HEK293 (cell line): ENCODE data around the gene GAREM1.

ENCODE experiments used
- CTCF ChIA-PET: fragments of 350-600 bp; formaldehyde crosslinking; extraction: SDS; loops from one replicate; lab custom pipeline; 2021; ENCODE audit warnings: antibody characterized with exemption; lab: Yijun Ruan, JAX
- POLR2A ChIA-PET: fragments of 300-600 bp; formaldehyde crosslinking; extraction: SDS; loops from one replicate; lab custom pipeline; 2020; ENCODE audit warnings: antibody characterized with exemption, inconsistent platforms; lab: Yijun Ruan, JAX
- H3K27ac ChIP-seq: fragments of 200-500 bp; sonication (Bioruptor generic); 2 replicates; pipeline ENCODE4 v1.5.1; 2014; ENCODE audit warnings: low read depth, low read length, control low read depth, inconsistent platforms; ENCODE audit errors: extremely low read depth
- H3K36me3 ChIP-seq, 2 experiments: fragments of 200-500 bp in 1 of 2; sonication (Bioruptor generic) in 1 of 2; 1 replicate in 1 of 2; 2 replicates in 1 of 2; pipeline ENCODE4 v1.5.1; 2014 to 2017; ENCODE audit warnings: inconsistent platforms in 2 of 2, low read length in 2 of 2; ENCODE audit not compliant: control insufficient read depth in 2 of 2, insufficient read depth in 1 of 2
- H3K4me1 ChIP-seq: fragments of 200-500 bp; sonication (Bioruptor generic); 2 replicates; pipeline ENCODE4 v1.5.1; 2014; ENCODE audit warnings: mild to moderate bottlenecking, low read length, inconsistent platforms; ENCODE audit not compliant: control insufficient read depth, insufficient read depth
- H3K4me3 ChIP-seq: 2 replicates; pipeline ENCODE4 v1.5.1; 2011; ENCODE audit warnings: low read depth, mild to moderate bottlenecking, control low read depth, low read length, moderate library complexity
- H3K9me3 ChIP-seq: fragments of 200-500 bp; sonication (Bioruptor generic); 2 replicates; pipeline ENCODE4 v1.5.1; 2014; ENCODE audit warnings: low read depth, low read length, inconsistent platforms; ENCODE audit not compliant: control insufficient read depth, insufficient read depth
- GLI4 ChIP-seq: fragments of 450-650 bp; formaldehyde crosslinking; IDR thresholded peaks from 2 replicates; pipeline ENCODE4 v1.5.1; 2016; ENCODE audit warnings: missing biosample characterization, missing genetic modification characterization
- GLIS1 ChIP-seq: fragments of 450-650 bp; formaldehyde crosslinking; IDR thresholded peaks from 2 replicates; pipeline ENCODE4 v1.5.1; 2016; ENCODE audit warnings: missing biosample characterization, missing genetic modification characterization
- TCF7L2 ChIP-seq: IDR thresholded peaks from 2 replicates; pipeline ENCODE4 v1.6.1; 2011; ENCODE audit warnings: low read depth, mild to moderate bottlenecking, inconsistent platforms, low read length, moderate library complexity, borderline replicate concordance
- ZFP37 ChIP-seq: fragments of 450-650 bp; formaldehyde crosslinking; IDR thresholded peaks from 2 replicates; pipeline ENCODE4 v1.5.1; 2016; ENCODE audit warnings: missing biosample characterization, missing genetic modification characterization
- ZFP41 ChIP-seq: fragments of 450-650 bp; formaldehyde crosslinking; IDR thresholded peaks from 2 replicates; pipeline ENCODE4 v1.5.1; 2016; ENCODE audit warnings: missing biosample characterization, missing genetic modification characterization, borderline replicate concordance
- ZNF133 ChIP-seq: fragments of 450-650 bp; formaldehyde crosslinking; IDR thresholded peaks from 2 replicates; pipeline ENCODE4 v1.5.1; 2016; ENCODE audit warnings: missing biosample characterization, missing genetic modification characterization
- ZNF146 ChIP-seq: fragments of 450-650 bp; formaldehyde crosslinking; IDR thresholded peaks from 2 replicates; pipeline ENCODE4 v1.5.1; 2016; ENCODE audit warnings: missing biosample characterization, missing genetic modification characterization
- ZNF19 ChIP-seq: fragments of 450-650 bp; formaldehyde crosslinking; IDR thresholded peaks from 2 replicates; pipeline ENCODE4; 2016; ENCODE audit warnings: missing biosample characterization, missing genetic modification characterization, low read depth
- ZNF221 ChIP-seq: fragments of 450-650 bp; formaldehyde crosslinking; IDR thresholded peaks from 2 replicates; pipeline ENCODE4 v1.5.1; 2017; ENCODE audit warnings: missing biosample characterization, missing genetic modification characterization, borderline replicate concordance
- ZNF23 ChIP-seq: fragments of 450-650 bp; formaldehyde crosslinking; IDR thresholded peaks from 2 replicates; pipeline ENCODE4 v1.5.1; 2016; ENCODE audit warnings: missing biosample characterization, missing genetic modification characterization, borderline replicate concordance
- ZNF248 ChIP-seq: fragments of 450-650 bp; formaldehyde crosslinking; IDR thresholded peaks from 2 replicates; pipeline ENCODE4 v1.5.1; 2017; ENCODE audit warnings: missing biosample characterization, missing genetic modification characterization
- ZNF530 ChIP-seq: fragments of 450-650 bp; formaldehyde crosslinking; IDR thresholded peaks from 2 replicates; pipeline ENCODE4 v1.5.1; 2016; ENCODE audit warnings: low read depth, missing biosample characterization, missing genetic modification characterization
- ZNF837 ChIP-seq: fragments of 450-650 bp; formaldehyde crosslinking; IDR thresholded peaks from 2 replicates; pipeline ENCODE4 v1.5.1; 2016; ENCODE audit warnings: missing biosample characterization, missing genetic modification characterization
- ZSCAN16 ChIP-seq: fragments of 450-650 bp; formaldehyde crosslinking; IDR thresholded peaks from 2 replicates; pipeline ENCODE4 v1.5.1; 2016; ENCODE audit warnings: missing biosample characterization, missing genetic modification characterization
- ZSCAN23 ChIP-seq: fragments of 450-650 bp; formaldehyde crosslinking; IDR thresholded peaks from 2 replicates; pipeline ENCODE4 v1.5.1; 2016; ENCODE audit warnings: missing biosample characterization, missing genetic modification characterization
- TF ChIP-seq, protein P1 (sequence below): fragments of 450-650 bp; formaldehyde crosslinking; IDR thresholded peaks from 2 replicates; pipeline ENCODE4; 2016; ENCODE audit warnings: missing biosample characterization, missing genetic modification characterization
- TF ChIP-seq, protein P2 (sequence below): IDR thresholded peaks from 2 replicates; pipeline ENCODE4 v1.6.1; 2011; ENCODE audit warnings: mild to moderate bottlenecking, low read depth, low read length, borderline replicate concordance
- TF ChIP-seq, protein P3 (sequence below): fragments of 450-650 bp; formaldehyde crosslinking; IDR thresholded peaks from 2 replicates; pipeline ENCODE4 v1.5.1; 2016; ENCODE audit warnings: missing biosample characterization, missing genetic modification characterization
- TF ChIP-seq, protein P4 (sequence below): fragments of 450-650 bp; formaldehyde crosslinking; IDR thresholded peaks from 2 replicates; pipeline ENCODE4 v1.5.1; 2017; ENCODE audit warnings: missing biosample characterization, missing genetic modification characterization
- TF ChIP-seq, protein P5 (sequence below): fragments of 450-650 bp; formaldehyde crosslinking; IDR thresholded peaks from 2 replicates; pipeline ENCODE4 v1.5.1; 2017; ENCODE audit warnings: missing biosample characterization, missing genetic modification characterization
- TF ChIP-seq, protein P6 (sequence below): fragments of 450-650 bp; formaldehyde crosslinking; IDR thresholded peaks from 2 replicates; pipeline ENCODE4 v1.5.1; 2017; ENCODE audit warnings: missing biosample characterization, missing genetic modification characterization
- TF ChIP-seq, protein P7 (sequence below): fragments of 450-650 bp; formaldehyde crosslinking; IDR thresholded peaks from 2 replicates; pipeline ENCODE4 v1.5.1; 2016; ENCODE audit warnings: missing biosample characterization, missing genetic modification characterization

GAREM1 gene

DNA sequence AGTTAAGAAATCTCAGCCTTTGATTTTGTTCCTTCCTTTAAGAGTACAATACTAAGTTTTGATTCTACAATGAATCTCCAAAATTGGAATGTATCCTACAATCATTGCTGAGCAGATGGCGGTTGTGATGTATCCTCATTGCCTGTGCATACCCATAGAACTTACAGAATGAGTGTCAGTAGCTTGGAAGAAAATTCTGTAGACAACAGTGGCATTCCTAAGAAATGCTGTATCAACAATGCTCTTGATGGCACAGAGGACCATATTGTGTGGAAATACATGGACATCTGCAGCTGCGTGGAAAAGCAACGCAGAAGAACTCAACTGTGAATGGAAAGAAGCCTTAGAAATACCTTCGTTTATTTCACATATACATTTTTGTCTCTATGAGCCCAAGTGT, 30.2 kb downstream of the GAREM1 start (continued):
- no peak for TF ChIP-seq ZFP37 (tag by site-specific recombination)
- no peak for TF ChIP-seq TCF7L2
- TF ChIP-seq ZNF530 (tag by site-specific recombination) = no peak
- TF ChIP-seq, protein P1, sequence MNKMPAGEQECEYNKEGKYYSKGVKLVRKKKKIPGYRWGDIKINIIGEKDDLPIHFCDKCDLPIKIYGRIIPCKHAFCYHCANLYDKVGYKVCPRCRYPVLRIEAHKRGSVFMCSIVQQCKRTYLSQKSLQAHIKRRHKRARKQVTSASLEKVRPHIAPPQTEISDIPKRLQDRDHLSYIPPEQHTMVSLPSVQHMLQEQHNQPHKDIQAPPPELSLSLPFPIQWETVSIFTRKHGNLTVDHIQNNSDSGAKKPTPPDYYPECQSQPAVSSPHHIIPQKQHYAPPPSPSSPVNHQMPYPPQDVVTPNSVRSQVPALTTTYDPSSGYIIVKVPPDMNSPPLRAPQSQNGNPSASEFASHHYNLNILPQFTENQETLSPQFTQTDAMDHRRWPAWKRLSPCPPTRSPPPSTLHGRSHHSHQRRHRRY (tag by site-specific recombination) = no peak
- no peak for TF ChIP-seq ZSCAN23
- no peak for TF ChIP-seq ZNF133 (tag by site-specific recombination)

DNA sequence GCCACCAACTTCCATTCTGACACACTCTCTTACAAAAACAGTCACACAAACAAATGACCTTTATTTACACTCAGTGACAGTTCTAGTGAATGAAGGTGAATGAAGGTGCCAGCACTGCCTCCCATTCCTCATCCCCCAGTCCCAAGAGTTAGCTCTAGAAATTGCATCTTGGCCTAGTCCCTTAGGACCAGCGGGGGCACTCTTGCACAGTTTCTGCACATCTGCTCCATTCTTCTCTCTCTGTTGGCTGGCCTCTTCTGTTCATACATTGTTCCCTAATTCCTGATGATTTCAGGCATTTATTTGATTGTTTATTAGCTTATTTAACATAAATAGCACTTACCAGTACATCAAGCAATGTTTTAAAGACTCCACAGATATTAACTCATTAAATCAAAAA, 30.9 kb downstream of the GAREM1 start:
- H3K27ac ChIP-seq = no peak overlapping the region
- H3K4me1 ChIP-seq = no peaks in the 10 kb centered on the region
- POLR2A ChIA-PET = interaction anchor here (0.6 kb wide), 1 partner anchor 31 kb away, joined by 3 read pairs; the partner anchor contains the start of gene GAREM1
- H3K4me3 ChIP-seq = no peak overlapping the region
- no peaks in the 10 kb centered on the region for H3K9me3 ChIP-seq
- TF ChIP-seq, protein P2, sequence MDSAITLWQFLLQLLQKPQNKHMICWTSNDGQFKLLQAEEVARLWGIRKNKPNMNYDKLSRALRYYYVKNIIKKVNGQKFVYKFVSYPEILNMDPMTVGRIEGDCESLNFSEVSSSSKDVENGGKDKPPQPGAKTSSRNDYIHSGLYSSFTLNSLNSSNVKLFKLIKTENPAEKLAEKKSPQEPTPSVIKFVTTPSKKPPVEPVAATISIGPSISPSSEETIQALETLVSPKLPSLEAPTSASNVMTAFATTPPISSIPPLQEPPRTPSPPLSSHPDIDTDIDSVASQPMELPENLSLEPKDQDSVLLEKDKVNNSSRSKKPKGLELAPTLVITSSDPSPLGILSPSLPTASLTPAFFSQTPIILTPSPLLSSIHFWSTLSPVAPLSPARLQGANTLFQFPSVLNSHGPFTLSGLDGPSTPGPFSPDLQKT = no peak
- TF ChIP-seq ZNF221 (tag by site-specific recombination) (no peak), ZNF19 (tag by site-specific recombination) (no peak), ZNF837 (tag by site-specific recombination) (no peak), GLI4 (tag by site-specific recombination) (no peak), ZNF23 (no peak), ZFP41 (tag by site-specific recombination) (no peak), GLIS1 (no peak), TCF7L2 (no peak), ZNF248 (tag by site-specific recombination) (no peak), ZNF146 (tag by site-specific recombination) (no peak), ZSCAN16 (tag by site-specific recombination) (no peak)
- TF ChIP-seq, protein P3, sequence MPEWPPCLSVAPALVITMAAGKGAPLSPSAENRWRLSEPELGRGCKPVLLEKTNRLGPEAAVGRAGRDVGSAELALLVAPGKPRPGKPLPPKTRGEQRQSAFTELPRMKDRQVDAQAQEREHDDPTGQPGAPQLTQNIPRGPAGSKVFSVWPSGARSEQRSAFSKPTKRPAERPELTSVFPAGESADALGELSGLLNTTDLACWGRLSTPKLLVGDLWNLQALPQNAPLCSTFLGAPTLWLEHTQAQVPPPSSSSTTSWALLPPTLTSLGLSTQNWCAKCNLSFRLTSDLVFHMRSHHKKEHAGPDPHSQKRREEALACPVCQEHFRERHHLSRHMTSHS (tag by site-specific recombination) = no peak
- TF ChIP-seq, protein P4, sequence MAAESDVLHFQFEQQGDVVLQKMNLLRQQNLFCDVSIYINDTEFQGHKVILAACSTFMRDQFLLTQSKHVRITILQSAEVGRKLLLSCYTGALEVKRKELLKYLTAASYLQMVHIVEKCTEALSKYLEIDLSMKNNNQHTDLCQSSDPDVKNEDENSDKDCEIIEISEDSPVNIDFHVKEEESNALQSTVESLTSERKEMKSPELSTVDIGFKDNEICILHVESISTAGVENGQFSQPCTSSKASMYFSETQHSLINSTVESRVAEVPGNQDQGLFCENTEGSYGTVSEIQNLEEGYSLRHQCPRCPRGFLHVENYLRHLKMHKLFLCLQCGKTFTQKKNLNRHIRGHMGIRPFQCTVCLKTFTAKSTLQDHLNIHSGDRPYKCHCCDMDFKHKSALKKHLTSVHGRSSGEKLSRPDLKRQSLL (tag by site-specific recombination) = no peak
- TF ChIP-seq, protein P5, sequence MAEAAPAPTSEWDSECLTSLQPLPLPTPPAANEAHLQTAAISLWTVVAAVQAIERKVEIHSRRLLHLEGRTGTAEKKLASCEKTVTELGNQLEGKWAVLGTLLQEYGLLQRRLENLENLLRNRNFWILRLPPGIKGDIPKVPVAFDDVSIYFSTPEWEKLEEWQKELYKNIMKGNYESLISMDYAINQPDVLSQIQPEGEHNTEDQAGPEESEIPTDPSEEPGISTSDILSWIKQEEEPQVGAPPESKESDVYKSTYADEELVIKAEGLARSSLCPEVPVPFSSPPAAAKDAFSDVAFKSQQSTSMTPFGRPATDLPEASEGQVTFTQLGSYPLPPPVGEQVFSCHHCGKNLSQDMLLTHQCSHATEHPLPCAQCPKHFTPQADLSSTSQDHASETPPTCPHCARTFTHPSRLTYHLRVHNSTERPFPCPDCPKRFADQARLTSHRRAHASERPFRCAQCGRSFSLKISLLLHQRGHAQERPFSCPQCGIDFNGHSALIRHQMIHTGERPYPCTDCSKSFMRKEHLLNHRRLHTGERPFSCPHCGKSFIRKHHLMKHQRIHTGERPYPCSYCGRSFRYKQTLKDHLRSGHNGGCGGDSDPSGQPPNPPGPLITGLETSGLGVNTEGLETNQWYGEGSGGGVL = no peak
- TF ChIP-seq, protein P6, sequence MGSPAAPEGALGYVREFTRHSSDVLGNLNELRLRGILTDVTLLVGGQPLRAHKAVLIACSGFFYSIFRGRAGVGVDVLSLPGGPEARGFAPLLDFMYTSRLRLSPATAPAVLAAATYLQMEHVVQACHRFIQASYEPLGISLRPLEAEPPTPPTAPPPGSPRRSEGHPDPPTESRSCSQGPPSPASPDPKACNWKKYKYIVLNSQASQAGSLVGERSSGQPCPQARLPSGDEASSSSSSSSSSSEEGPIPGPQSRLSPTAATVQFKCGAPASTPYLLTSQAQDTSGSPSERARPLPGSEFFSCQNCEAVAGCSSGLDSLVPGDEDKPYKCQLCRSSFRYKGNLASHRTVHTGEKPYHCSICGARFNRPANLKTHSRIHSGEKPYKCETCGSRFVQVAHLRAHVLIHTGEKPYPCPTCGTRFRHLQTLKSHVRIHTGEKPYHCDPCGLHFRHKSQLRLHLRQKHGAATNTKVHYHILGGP (tag by site-specific recombination) = no peak
- TF ChIP-seq, protein P7, sequence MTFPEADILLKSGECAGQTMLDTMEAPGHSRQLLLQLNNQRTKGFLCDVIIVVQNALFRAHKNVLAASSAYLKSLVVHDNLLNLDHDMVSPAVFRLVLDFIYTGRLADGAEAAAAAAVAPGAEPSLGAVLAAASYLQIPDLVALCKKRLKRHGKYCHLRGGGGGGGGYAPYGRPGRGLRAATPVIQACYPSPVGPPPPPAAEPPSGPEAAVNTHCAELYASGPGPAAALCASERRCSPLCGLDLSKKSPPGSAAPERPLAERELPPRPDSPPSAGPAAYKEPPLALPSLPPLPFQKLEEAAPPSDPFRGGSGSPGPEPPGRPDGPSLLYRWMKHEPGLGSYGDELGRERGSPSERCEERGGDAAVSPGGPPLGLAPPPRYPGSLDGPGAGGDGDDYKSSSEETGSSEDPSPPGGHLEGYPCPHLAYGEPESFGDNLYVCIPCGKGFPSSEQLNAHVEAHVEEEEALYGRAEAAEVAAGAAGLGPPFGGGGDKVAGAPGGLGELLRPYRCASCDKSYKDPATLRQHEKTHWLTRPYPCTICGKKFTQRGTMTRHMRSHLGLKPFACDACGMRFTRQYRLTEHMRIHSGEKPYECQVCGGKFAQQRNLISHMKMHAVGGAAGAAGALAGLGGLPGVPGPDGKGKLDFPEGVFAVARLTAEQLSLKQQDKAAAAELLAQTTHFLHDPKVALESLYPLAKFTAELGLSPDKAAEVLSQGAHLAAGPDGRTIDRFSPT = no peak
- TF ChIP-seq, all 188 proteins: peak for 0
- CTCF ChIA-PET = interaction anchor here (0.5 to 4.5 kb wide), 23 partner anchors 12 to 758 kb away, joined by 3 to 31 read pairs (median 3); partner anchors contain the start of gene GAREM1
- H3K36me3 ChIP-seq = no peaks in the 10 kb centered on the region
